ENCODE results near the gene SMYD5. TPM values are rescaled to one million over a fixed set of nuclear protein-coding genes. Genes with fewer than 3 reads are reported as not detected.

The SMYD5 gene
- total and polyA plus RNA-seq, 2 donors (not counting 1 experiment from before 2014, with no cell fraction given): 31.9 to 41.0 TPM

- H3K4me3 ChIP-seq (ENCODE audit: control extremely low read depth in 1 of 5, extremely low read depth in 1 of 5, insufficient read depth in 1 of 5, low read depth in 2 of 5, low read length in 4 of 5): no peak overlapping the region
- intact Hi-C loops (cut with micrococcal nuclease): no loop called here
- no peaks in the 10 kb centered on the region for H3K79me2 ChIP-seq (ENCODE audit: control insufficient read depth, insufficient read depth, low read length)
- ChIA-PET POLR2A (no interaction called here), CTCF (no interaction called here)
- no peak overlapping the region for H3K9ac ChIP-seq (ENCODE audit: low read length)
- H3K4me1 Mint-ChIP-seq: no peaks in the 10 kb centered on the region
- no peaks in the 10 kb centered on the region for H3K4me1 ChIP-seq (ENCODE audit: control insufficient read depth in 2 of 2, insufficient read depth in 2 of 2, low read length in 2 of 2)
- TF ChIP-seq EZH2 (IDR thresholded peaks at IDR 0.05; ENCODE audit: borderline replicate concordance, insufficient read depth, low read depth, low read length, poor library complexity, severe bottlenecking): no peak
- no peak for TF ChIP-seq CTCF (IDR thresholded peaks at IDR 0.05)
- no peak overlapping the region for H2AFZ ChIP-seq (ENCODE audit: insufficient read depth, low read depth, low read length, poor library complexity, severe bottlenecking)
- H3K27ac ChIP-seq (ENCODE audit: low read length in 2 of 2): no peak overlapping the region
- no peaks in the 10 kb centered on the region for H3K9me3 ChIP-seq (ENCODE audit: control extremely low read depth in 1 of 3, control insufficient read depth in 2 of 3, insufficient read depth in 1 of 3, low read length in 2 of 3)
- H3K9me3 Mint-ChIP-seq (ENCODE audit: insufficient read depth): no peaks in the 10 kb centered on the region
- WGBS (ENCODE audit: insufficient coverage): 97% methylated on average over 9 of the region's 9 CpGs
- H3K4me3 Mint-ChIP-seq: no peak overlapping the region
- no peaks in the 10 kb centered on the region for H4K20me1 ChIP-seq (ENCODE audit: control insufficient read depth, insufficient read depth, low read length, poor library complexity, severe bottlenecking)
- ATAC-seq (ENCODE audit: low read depth) (no peak), DNase-seq (no peak)
- peaks cover 0 to 33% of the 10 kb centered on the region in 2 experiments for H3K36me3 ChIP-seq (replicated peaks in 1 of 2; ENCODE audit: control extremely low read depth in 1 of 2, control insufficient read depth in 1 of 2, extremely low read depth in 1 of 2, insufficient read depth in 2 of 2, low read length in 1 of 2)
- H3K4me2 ChIP-seq (replicated peaks; ENCODE audit: low read depth, low read length, poor library complexity, severe bottlenecking): no peak overlapping the region
- H3K27me3 ChIP-seq (replicated peaks in 1 of 4; ENCODE audit: control extremely low read depth in 1 of 4, control insufficient read depth in 3 of 4, insufficient read depth in 4 of 4, low read length in 3 of 4): no peaks in the 10 kb centered on the region
- H3K27me3 Mint-ChIP-seq: no peaks in the 10 kb centered on the region
- H3K27ac Mint-ChIP-seq: no peak overlapping the region
Observed at GRCh38 chr2:73258913-73259215, 44.8 kb downstream of the SMYD5 start.

DNA sequence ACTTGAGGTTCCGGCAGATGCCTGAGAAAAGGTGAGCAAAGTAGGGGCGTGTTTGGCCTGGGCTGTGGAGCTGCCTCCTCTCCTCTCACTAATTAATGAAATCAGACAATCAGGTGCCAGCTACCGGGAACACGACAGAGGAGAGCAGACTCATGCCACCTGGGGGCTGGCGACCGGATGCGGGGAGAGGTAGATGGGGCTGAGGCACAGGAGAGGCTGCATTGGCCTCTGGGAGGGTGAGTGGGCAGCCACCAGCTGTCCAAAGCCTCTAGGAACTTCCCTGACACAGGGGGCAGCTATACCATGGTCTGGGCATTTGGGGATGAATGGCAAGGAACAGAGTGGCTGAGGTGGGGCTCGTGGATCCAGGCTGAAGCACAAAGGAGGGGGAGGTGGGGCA lies 45.2 kb downstream of the SMYD5 start:
- Histone ChIP-seq H3K79me2 (ENCODE audit: control insufficient read depth, insufficient read depth, low read length) (no peaks in the 10 kb centered on the region), H3K4me3 (ENCODE audit: control extremely low read depth in 1 of 5, extremely low read depth in 1 of 5, insufficient read depth in 1 of 5, low read depth in 2 of 5, low read length in 4 of 5) (no peak overlapping the region), H3K36me3 (replicated peaks in 1 of 2; ENCODE audit: control extremely low read depth in 1 of 2, control insufficient read depth in 1 of 2, extremely low read depth in 1 of 2, insufficient read depth in 2 of 2, low read length in 1 of 2) (peaks cover 0 to 30% of the 10 kb centered on the region in 2 experiments), H3K27me3 (replicated peaks in 1 of 4; ENCODE audit: control extremely low read depth in 1 of 4, control insufficient read depth in 3 of 4, insufficient read depth in 4 of 4, low read length in 3 of 4) (no peaks in the 10 kb centered on the region), H3K4me1 (ENCODE audit: control insufficient read depth in 2 of 2, insufficient read depth in 2 of 2, low read length in 2 of 2) (no peaks in the 10 kb centered on the region), H3K27ac (ENCODE audit: low read length in 2 of 2) (no peak overlapping the region), H2AFZ (ENCODE audit: insufficient read depth, low read depth, low read length, poor library complexity, severe bottlenecking) (no peak overlapping the region), H3K4me2 (replicated peaks; ENCODE audit: low read depth, low read length, poor library complexity, severe bottlenecking) (no peak overlapping the region), H3K9ac (ENCODE audit: low read length) (no peak overlapping the region), H4K20me1 (ENCODE audit: control insufficient read depth, insufficient read depth, low read length, poor library complexity, severe bottlenecking) (no peaks in the 10 kb centered on the region), H3K9me3 (ENCODE audit: control extremely low read depth in 1 of 3, control insufficient read depth in 2 of 3, insufficient read depth in 1 of 3, low read length in 2 of 3) (no peaks in the 10 kb centered on the region)
- 94% methylated on average over 6 of the region's 8 CpGs for WGBS (ENCODE audit: insufficient coverage)
- H3K9me3 Mint-ChIP-seq (ENCODE audit: insufficient read depth): no peaks in the 10 kb centered on the region
- ATAC-seq (ENCODE audit: low read depth): no peak
- H3K4me3 Mint-ChIP-seq: no peak overlapping the region
- H3K4me1 Mint-ChIP-seq: no peaks in the 10 kb centered on the region
- ChIA-PET POLR2A (no interaction called here), CTCF (no interaction called here)
- no peaks in the 10 kb centered on the region for H3K27me3 Mint-ChIP-seq
- no peak for DNase-seq
- intact Hi-C loops (cut with micrococcal nuclease): no loop called here
- H3K27ac Mint-ChIP-seq: no peak overlapping the region
- no peak for TF ChIP-seq EZH2 (IDR thresholded peaks at IDR 0.05; ENCODE audit: borderline replicate concordance, insufficient read depth, low read depth, low read length, poor library complexity, severe bottlenecking)
- TF ChIP-seq CTCF (IDR thresholded peaks at IDR 0.05): no peak

Measured in B cell (primary cell).